Bone marrow (tissue), 2 donors: ENCODE results near the gene EMX2.
"Not testable (repeated sequence)": the region's sequence is repeated elsewhere in the genome, so short reads cannot be mapped to it uniquely, and the experiment has no call there.

Experiments used
- DNase-seq, 2 donors: peaks; one replicate each; lab custom pipeline; 2025; lab: John Stamatoyannopoulos, UW

EMX2 gene

GRCh38 chr10:117560942-117561341 lies 18.4 kb downstream of the EMX2 start:
- no peak for DNase-seq

- DNase-seq: no peak
Observed at GRCh38 chr10:117562220-117562619, 19.7 kb downstream of the EMX2 start.

- no peak for DNase-seq
Observed at GRCh38 chr10:117562896-117563737, 20.6 kb downstream of the EMX2 start.

GRCh38 chr10:117563780-117564179 lies 21.2 kb downstream of the EMX2 start:
- DNase-seq: no peak

GRCh38 chr10:117565068-117565467 lies 22.5 kb downstream of the EMX2 start:
- DNase-seq: no peak

- DNase-seq: no peak
Observed at GRCh38 chr10:117568334-117568733, 25.8 kb downstream of the EMX2 start.

- DNase-seq: no peak
Observed at GRCh38 chr10:117569610-117570390, 27.3 kb downstream of the EMX2 start.

- no peak for DNase-seq
Observed at GRCh38 chr10:117570880-117571279, 28.3 kb downstream of the EMX2 start.

GRCh38 chr10:117574498-117575146 lies 32.1 kb downstream of the EMX2 start:
- DNase-seq: no peak

- DNase-seq: no peak
Observed at GRCh38 chr10:117578490-117578889, 35.9 kb downstream of the EMX2 start.

- no peak for DNase-seq
Observed at GRCh38 chr10:117578999-117579590, 36.5 kb downstream of the EMX2 start.

- no peak for DNase-seq
Observed at GRCh38 chr10:117581961-117582360, 39.4 kb downstream of the EMX2 start.

- DNase-seq: not testable (repeated sequence)
Observed at GRCh38 chr10:117584831-117585230, 42.3 kb downstream of the EMX2 start.

GRCh38 chr10:117587036-117587435 lies 44.5 kb downstream of the EMX2 start:
- no peak for DNase-seq

- no peak for DNase-seq
Observed at GRCh38 chr10:117590101-117590875, 47.7 kb downstream of the EMX2 start.

GRCh38 chr10:117591043-117591442 lies 48.5 kb downstream of the EMX2 start:
- DNase-seq: no peak

GRCh38 chr10:117594722-117595121 lies 52.2 kb downstream of the EMX2 start:
- no peak for DNase-seq

GRCh38 chr10:117596706-117597105 lies 54.2 kb downstream of the EMX2 start:
- DNase-seq: no peak

GRCh38 chr10:117597216-117597615 lies 54.7 kb downstream of the EMX2 start:
- no peak for DNase-seq
